ENCODE results near the gene LPAR4.
"Not testable (repeated sequence)": the region's sequence is repeated elsewhere in the genome, so short reads cannot be mapped to it uniquely, and the experiment has no call there.

Gene LPAR4

GRCh38 chrX:78747489-78747888 lies at the start of gene LPAR4:
LPAR4 (plus strand) TSS chrX:78747720; CDS start chrX:78754870, 7,150 bp downstream.
- DNase-seq (ENCODE audit: low spot score) = no peak

- DNase-seq (ENCODE audit: low spot score) = no peak
These were observed 41.4 kb upstream of the LPAR4 start for GRCh38 chrX:78706071-78706470.

- DNase-seq (ENCODE audit: low spot score) = no peak
These were observed 39.3 kb upstream of the LPAR4 start for GRCh38 chrX:78708262-78708661.

- DNase-seq (ENCODE audit: low spot score) = no peak
These were observed 38.7 kb upstream of the LPAR4 start for GRCh38 chrX:78708816-78709215.

DNA sequence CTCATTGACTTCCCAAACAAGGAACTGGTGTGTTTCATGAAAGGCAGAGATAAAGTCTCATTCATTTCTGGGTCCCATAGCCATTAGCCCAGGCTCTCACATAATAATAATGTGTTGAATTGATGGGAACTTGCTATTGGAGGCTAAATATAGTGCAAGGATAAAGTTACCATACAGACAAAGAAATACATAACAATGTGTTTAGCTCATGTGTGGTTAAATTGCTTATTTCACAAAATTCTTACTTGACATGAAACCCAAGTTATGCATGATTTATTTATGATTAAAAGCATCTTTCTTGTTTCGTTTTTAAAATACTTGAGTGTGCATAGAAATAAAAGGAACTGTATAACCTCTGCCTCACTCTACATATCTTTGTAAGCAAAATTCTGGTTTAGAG lies 37.3 kb upstream of the LPAR4 start:
- no peak for DNase-seq (ENCODE audit: low spot score)

DNA sequence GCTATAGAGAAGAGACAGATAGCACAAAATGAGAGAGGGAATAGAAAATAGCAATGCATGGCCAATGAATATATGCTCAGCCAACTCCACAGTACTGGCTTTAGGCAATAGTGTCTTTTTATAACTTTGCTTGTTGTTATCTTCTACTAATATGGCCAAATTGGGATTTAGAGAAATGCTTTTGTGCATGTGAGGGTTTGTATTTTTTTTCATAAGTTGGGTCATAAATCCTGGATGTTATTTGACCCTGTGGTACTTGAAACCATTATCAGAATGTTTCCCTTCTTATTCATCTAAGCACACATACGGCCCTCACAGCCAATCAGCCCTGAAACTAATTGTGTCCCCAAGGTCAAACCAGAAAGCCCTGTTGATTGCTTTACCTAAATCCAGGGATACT lies 35.2 kb upstream of the LPAR4 start:
- no peak for DNase-seq (ENCODE audit: low spot score)

- DNase-seq (ENCODE audit: low spot score) = no peak
These were observed 22.2 kb upstream of the LPAR4 start for GRCh38 chrX:78725287-78725686.

- DNase-seq (ENCODE audit: low spot score) = no peak
These were observed 1.0 kb upstream of the LPAR4 start for GRCh38 chrX:78746496-78746895.

DNA sequence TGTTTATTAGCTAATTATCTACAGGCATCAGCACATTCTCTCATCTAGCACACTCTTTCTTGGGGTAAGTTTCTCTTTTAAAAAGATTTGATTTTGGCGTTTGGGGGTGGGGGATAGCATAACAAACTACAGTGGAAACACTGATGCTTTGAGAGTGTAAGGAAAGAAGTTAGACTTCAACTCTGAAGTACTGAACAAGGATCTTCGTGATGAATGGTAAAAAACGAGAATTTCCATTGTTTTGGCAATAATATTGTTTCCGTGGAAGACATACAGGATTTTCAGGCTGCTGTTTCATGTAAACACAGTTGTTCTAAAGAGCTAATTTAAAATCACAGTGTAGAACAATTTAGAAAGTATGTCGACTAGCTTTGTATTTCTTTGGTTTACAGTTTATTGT lies 451 bp downstream of the LPAR4 start:
- DNase-seq (ENCODE audit: low spot score) = no peak

DNA sequence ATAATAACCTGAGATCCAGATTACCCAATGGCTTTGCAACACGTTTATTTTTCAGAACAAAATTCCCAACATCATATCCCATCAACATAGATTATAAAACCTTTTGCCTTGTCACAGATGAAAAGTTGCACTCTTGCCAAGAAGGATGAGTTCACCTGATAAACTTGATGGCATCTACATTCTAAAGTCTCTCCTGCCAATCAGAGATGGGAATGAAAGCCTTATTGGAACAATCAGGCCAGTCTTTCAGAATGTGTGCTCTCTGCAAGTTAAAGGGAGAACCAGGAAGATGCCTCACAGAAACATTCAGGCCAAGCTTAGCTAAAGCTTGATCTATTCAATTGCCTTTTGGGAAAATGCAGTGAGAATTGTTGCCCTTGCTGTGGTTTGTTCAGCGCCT lies 1.3 kb downstream of the LPAR4 start:
- DNase-seq (ENCODE audit: low spot score) = no peak

- no peak for DNase-seq (ENCODE audit: low spot score)
These were observed 6.1 kb downstream of the LPAR4 start for GRCh38 chrX:78753571-78753970.

DNA sequence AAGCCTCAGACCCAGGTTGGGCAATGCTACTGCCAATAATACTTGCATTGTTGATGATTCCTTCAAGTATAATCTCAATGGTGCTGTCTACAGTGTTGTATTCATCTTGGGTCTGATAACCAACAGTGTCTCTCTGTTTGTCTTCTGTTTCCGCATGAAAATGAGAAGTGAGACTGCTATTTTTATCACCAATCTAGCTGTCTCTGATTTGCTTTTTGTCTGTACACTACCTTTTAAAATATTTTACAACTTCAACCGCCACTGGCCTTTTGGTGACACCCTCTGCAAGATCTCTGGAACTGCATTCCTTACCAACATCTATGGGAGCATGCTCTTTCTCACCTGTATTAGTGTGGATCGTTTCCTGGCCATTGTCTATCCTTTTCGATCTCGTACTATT lies 7.4 kb downstream of the LPAR4 start:
- no peak for DNase-seq (ENCODE audit: low spot score)

- no peak for DNase-seq (ENCODE audit: low spot score)
These were observed 11.6 kb downstream of the LPAR4 start for GRCh38 chrX:78759081-78759480.

- DNase-seq (ENCODE audit: low spot score) = peak; percentile 18
These were observed 21.7 kb downstream of the LPAR4 start for GRCh38 chrX:78769101-78769755.

- DNase-seq (ENCODE audit: low spot score) = no peak
These were observed 22.4 kb downstream of the LPAR4 start for GRCh38 chrX:78769946-78770345.

- DNase-seq (ENCODE audit: low spot score) = no peak
These were observed 49.4 kb downstream of the LPAR4 start for GRCh38 chrX:78796916-78797315.

DNA sequence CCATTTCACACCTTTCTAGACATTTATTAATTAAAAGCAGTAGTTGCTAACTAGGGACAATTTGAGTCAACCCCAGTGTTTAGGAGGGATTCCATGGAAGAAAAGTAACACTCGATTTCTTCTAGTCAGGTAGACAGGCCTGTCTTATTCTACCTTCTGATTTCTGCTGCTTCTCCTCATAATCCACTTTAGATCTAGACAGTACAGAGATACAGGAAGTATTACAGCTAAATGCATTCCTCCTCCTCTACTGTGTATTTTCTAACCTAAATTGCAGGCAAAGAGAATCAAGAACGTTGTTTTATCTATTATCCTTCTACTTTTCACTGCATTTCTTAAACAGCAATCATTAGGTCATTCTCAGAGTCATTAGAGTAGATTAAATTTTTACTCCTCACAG lies 52.6 kb downstream of the LPAR4 start:
- no peak for DNase-seq (ENCODE audit: low spot score)

DNA sequence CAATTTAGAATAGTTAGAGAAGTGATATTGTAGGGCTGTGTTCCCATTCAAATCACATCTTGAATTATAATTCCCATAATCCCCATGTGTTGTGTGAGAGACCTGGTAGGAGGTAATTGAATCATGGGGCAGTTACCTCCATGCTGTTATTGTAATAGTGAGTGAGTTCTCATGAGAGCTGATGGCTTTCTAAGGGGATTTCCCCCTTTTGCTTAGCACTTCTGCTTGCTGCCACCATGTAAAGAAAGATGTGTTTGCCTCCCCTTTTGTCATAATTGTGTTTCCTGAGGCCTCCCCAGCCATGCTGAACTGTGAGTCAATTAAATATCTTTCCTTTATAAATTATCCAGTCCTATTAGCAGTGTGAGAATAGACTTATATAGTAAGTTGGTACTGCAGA lies 53.2 kb downstream of the LPAR4 start:
- DNase-seq (ENCODE audit: low spot score) = no peak

- DNase-seq (ENCODE audit: low spot score) = no peak
These were observed 54.0 kb downstream of the LPAR4 start for GRCh38 chrX:78801522-78801921.

- DNase-seq (ENCODE audit: low spot score) = not testable (repeated sequence)
These were observed 55.0 kb downstream of the LPAR4 start for GRCh38 chrX:78802526-78802925.
